NCI-H226 (cell line): ENCODE measurements around the gene TRPM3.
"Not testable (repeated sequence)": the region's sequence is repeated elsewhere in the genome, so short reads cannot be mapped to it uniquely, and the experiment has no call there.

ENCODE experiments used
- DNase-seq: peaks from one replicate; pipeline ENCODE4 v3.0.0-alpha.2; 2015

The TRPM3 gene

GRCh38 chr9:70988551-70988950 lies 132.9 kb downstream of the TRPM3 start:
- no peak for DNase-seq

DNA sequence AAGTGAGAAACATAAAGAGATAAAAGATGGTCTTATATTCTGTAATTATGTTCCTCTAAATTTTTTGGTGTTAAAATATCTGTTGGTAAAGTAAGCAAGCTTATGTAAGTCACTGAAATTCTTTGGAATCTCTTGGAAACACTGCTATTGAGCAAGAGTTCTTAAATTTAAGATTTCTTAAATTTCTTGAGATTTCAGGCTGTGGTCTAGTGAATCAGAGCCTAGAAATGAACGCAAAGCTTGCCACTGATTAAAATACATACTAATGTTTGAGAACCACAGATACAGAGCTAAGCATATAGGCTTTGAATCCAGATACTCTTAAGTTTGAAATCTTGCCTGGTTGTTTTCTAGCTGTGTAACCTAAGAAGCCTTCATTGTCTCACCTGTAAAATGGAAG lies 133.4 kb downstream of the TRPM3 start:
- peak; percentile 48 for DNase-seq

DNA sequence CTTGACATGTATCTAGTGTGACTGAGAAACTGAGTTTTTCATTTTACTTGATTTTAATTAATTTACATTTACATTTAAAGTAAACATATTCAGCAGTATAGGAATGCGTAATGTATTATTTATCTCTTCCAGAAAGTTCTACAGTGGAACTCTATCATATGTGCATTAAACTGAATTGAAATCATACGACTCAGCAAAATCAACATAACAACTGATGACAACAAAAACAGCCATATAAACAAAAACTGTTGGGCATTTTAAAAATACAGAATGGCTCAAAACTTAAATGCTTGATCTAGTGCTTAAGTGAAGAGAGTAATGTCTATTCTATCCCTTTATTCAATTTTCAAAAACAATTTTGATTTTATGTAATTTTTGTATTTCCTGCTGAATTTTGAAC lies 134.4 kb downstream of the TRPM3 start:
- no peak for DNase-seq

DNA sequence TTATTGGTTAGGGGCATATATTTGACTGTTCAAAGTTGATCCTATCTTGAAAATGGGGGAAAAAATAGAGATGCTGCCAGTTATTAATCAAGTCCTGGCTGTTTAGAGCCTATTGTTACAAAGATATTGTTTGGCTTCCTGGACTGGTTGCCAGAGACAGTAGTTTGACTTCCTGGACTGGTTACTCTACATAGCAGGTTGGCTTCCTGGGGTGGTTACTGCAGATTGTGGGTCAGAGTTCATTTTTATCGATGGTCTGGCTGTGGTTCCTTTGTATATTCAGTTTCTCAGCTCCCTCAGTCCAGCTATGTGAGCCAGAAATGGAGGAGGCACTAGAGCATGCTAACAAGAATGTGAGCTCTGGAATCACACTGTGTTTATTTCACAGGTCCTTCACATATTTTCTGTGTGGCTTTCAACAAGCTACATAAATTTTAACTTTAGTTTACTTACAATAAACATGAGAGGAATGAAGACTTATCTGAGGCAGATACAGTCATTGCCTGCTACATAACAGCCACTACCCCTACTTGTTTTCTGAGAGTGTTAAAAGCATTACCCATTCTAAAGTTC lies 137.6 kb downstream of the TRPM3 start:
- DNase-seq, result peak; percentile 5

DNA sequence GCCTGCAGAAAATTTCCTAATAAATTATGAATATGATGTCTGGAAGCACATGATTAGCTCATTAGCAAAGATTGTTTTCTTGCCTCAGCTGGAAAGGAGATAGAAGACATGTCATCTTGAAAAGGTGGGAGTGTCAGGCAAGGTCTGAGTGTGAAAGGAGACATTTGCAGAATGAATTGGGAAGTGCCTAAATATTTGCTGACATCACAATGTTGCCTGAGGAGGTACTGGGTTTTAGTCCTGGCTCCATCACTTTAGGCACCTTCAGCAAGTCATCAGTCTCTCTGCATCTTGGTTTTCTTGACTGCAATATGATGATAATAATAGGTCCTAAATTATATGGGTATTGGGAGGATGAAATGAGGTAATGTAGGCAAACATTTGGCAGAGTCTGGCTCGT lies 140.1 kb downstream of the TRPM3 start:
- no peak for DNase-seq

DNA sequence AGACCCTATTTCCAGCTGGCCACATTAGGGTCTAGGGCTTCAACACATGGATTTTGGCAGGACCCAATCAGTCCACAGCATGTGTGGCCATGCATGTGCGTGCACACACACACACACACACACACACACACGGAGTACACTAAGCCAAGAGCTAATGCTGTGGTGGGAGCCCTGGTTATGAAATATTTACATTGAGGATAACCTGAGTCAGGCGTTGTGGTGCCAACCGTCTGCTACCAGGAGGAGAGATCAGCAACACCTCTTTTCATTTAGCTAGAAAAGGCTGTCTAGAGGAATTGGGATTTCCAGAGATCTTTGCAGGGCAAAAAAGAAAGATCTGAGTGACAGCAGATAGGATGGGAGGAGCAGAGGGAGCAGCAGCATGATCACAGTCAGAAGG lies 141.5 kb downstream of the TRPM3 start:
- DNase-seq, result no peak

- no peak for DNase-seq
Observed at GRCh38 chr9:70978085-70978484, 143.3 kb downstream of the TRPM3 start.

GRCh38 chr9:70975821-70976220 lies 145.6 kb downstream of the TRPM3 start:
- no peak for DNase-seq

DNA sequence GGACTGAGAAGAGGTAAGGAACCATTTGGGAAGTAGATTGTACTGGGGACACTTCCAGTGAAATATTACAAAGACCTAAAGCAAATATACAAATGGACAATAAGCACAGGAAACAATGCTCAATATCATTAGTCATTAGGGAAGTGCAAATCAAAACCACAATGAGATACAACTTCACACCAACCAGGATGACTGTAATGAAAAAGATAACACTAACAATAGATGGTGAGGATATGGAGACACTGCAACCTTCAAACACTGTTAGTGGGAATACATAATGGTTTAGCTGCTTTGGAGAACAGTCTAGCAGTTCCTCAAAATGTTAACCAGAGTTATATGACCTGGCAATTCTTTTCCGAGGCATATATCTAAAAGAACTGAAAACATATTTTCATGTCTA lies 149.7 kb downstream of the TRPM3 start:
- DNase-seq, result no peak

GRCh38 chr9:70966380-70966779 lies 155.0 kb downstream of the TRPM3 start:
- DNase-seq, result not testable (repeated sequence)

DNA sequence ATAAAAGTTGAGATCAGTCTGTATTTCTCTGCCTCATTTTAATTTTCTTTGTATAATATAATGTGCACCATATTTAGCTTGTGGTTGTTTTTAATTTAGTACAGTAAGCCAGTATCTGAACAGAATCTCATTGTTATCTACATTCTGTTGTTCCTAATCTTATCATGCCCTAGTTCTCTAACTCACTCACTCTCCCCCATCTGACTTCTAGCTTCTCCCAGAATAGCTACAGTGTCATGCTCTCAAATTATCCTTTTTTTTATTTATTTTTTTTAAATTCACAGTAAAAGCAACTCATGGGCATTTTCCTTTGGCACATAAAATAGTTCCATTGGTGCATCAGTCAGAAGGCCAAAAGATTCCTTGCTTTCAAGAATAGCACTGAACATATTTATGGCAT lies 156.6 kb downstream of the TRPM3 start:
- DNase-seq, result no peak

- DNase-seq, result no peak
Observed at GRCh38 chr9:70963554-70963953, 157.9 kb downstream of the TRPM3 start.

GRCh38 chr9:70962761-70963440 lies 158.5 kb downstream of the TRPM3 start:
- peak; percentile 37 for DNase-seq

- DNase-seq, result no peak
Observed at GRCh38 chr9:70959366-70959765, 162.1 kb downstream of the TRPM3 start.

DNA sequence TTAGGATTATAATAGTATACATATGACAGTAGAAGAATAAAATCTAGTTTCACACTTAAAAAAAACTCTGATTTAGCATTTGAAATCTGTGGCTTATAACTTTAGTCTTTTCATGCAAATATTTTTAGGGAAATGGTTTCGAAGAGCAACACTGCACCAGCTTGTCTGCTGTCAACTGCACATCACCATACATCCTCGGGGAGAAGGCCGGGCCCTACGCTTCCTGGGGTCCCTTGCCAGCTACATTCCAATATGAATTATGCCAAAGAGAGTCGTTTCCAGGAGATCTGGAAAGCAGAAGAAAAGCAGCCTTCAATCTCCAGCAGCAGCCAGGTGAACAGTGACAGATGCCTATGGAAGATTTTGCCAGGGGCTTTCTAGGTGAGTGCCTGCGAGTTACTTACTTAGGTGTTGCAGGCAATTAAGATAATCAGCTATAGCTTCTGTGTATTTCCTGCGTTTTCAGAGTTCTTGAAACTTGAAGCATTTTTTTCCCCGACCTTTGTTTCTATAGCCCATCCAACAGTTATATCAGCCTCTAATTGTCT lies 166.8 kb downstream of the TRPM3 start:
- peak; percentile 50 for DNase-seq

- peak; percentile 96 for DNase-seq
Observed at GRCh38 chr9:70954126-70954525, 167.3 kb downstream of the TRPM3 start.

DNA sequence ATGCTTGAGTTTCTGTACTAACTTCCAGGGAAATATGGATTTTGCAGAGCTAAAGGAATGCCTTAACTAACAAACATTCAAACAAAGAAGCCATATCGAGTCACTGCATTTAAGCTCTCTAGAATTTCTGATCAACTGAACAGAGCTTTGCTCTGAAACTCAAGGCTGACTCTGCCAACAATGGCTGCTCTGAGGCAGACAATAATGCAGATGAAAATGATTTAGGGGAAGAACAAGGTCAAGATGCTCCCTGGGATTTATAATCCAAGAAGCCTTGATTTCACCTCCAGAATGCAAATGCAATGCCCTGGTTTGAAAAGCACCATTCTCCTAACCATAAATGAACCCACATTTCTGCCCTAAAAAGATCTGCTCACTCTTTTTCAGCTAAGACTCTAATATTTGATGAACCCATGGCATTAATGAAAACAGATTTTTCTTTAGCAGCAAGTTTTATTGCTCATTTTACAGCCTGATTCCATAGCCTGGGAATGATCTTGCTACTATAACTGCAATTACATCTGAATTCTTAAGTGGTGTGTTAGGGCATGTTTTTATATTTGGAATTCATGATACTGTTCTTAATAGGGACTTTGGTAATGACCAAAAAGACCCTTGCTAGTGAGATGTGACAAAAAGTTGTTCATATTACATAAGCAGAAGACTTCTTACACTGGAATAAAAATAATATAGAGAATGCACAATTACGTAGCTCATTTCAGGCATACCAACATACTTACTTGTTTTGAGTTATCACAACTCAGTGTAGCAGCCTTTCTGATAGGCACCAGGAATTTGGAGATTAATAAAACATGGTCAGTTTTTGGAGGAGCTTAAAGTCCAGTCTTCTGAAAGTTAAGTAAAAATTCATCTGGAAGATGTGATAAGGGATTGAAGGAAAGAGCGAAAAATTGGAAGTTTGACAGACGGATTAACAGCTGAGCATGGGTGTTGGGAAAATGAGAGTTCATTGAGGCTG lies 169.4 kb downstream of the TRPM3 start:
- DNase-seq, result peak; percentile 71

GRCh38 chr9:70950270-70950669 lies 171.2 kb downstream of the TRPM3 start:
- no peak for DNase-seq

GRCh38 chr9:70949239-70949638 lies 172.2 kb downstream of the TRPM3 start:
- DNase-seq, result no peak

DNA sequence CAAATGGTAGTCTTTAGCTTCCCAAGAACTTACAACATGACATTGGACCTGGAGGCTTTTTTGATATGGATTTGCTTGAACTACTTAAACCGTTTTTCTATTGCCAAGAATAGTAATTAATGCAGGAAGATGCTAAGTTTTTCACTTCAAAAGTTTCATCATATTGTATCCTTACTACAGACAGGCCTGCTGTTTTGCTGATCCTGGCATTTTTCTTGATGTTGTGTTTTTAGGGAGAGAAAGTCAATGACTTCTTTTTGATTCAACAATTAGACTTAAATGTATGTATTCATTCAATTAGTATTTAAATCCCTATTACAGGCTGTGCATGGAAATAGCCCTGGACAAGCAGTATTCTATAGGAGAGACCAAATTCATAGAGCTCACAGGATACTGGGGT lies 172.7 kb downstream of the TRPM3 start:
- DNase-seq, result no peak

GRCh38 chr9:70947511-70947910 lies 173.9 kb downstream of the TRPM3 start:
- no peak for DNase-seq

DNA sequence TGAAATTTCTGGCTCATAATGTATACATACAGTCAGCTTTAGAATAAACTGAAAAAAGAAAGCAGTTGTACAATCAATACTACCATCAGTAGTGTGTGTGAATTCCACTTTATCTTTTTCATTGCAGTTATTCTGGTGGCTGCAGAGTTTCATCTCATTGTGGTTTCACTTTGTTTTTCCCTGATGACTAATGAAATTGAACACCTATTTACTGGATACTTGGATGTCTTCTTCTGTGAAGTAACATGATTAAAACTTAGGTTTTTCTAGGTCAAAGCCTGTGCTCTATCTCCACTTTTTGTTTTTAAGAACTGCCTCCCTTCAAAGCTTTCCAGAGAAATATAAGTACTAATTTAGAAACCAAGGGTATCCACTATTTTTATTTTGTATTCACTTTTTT lies 174.3 kb downstream of the TRPM3 start:
- no peak for DNase-seq

GRCh38 chr9:70945301-70945700 lies 176.1 kb downstream of the TRPM3 start:
- no peak for DNase-seq

DNA sequence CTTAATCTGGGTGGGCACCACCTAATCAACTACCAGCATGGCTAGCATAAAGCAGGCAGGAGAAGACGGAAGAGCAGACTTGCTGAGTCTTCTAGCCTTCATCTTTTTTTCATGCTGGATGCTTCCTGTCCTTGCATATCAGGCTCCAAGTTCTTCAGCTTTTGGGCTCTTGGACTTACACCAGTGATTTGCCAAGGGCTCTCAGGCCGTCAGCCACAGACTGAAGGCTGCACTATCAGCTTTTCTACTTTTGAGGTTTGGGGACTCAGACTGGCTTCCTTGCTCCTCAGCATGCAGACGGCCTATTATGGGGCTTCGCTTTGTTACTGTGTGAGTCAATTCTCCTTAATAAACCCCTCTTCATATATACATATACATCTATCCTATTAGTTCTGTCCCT lies 180.2 kb downstream of the TRPM3 start:
- DNase-seq, result no peak
